HEK293 (cell line): ENCODE results near the gene ENTREP1.

Source experiments
- CTCF ChIP-seq: fragments of 450-650 bp; formaldehyde crosslinking; IDR thresholded peaks from 2 replicates; pipeline ENCODE4 v1.5.1; 2016; ENCODE audit warnings: missing biosample characterization, missing genetic modification characterization
- MZF1 ChIP-seq: fragments of 450-650 bp; formaldehyde crosslinking; IDR thresholded peaks from 2 replicates; pipeline ENCODE4 v1.5.1; 2017; ENCODE audit warnings: missing biosample characterization, missing genetic modification characterization, borderline replicate concordance
- ZBTB1 ChIP-seq: fragments of 450-650 bp; formaldehyde crosslinking; IDR thresholded peaks from 2 replicates; pipeline ENCODE4 v1.5.1; 2016; ENCODE audit warnings: missing biosample characterization, missing genetic modification characterization
- ZBTB49 ChIP-seq: fragments of 450-650 bp; formaldehyde crosslinking; IDR thresholded peaks from 2 replicates; pipeline ENCODE4 v1.5.1; 2016; ENCODE audit warnings: missing biosample characterization, missing genetic modification characterization, low read depth
- ZEB2 ChIP-seq: fragments of 450-650 bp; formaldehyde crosslinking; IDR thresholded peaks from 2 replicates; pipeline ENCODE4 v1.5.1; 2016; ENCODE audit warnings: missing biosample characterization, missing genetic modification characterization
- ZFP3 ChIP-seq: fragments of 450-650 bp; formaldehyde crosslinking; IDR thresholded peaks from 2 replicates; pipeline ENCODE4 v1.5.1; 2016; ENCODE audit warnings: low read depth, missing biosample characterization, missing genetic modification characterization
- ZFP37 ChIP-seq: fragments of 450-650 bp; formaldehyde crosslinking; IDR thresholded peaks from 2 replicates; pipeline ENCODE4 v1.5.1; 2016; ENCODE audit warnings: missing biosample characterization, missing genetic modification characterization
- ZFP41 ChIP-seq: fragments of 450-650 bp; formaldehyde crosslinking; IDR thresholded peaks from 2 replicates; pipeline ENCODE4 v1.5.1; 2016; ENCODE audit warnings: missing biosample characterization, missing genetic modification characterization, borderline replicate concordance
- ZNF23 ChIP-seq: fragments of 450-650 bp; formaldehyde crosslinking; IDR thresholded peaks from 2 replicates; pipeline ENCODE4 v1.5.1; 2016; ENCODE audit warnings: missing biosample characterization, missing genetic modification characterization, borderline replicate concordance
- ZNF274 ChIP-seq, 2 experiments: fragments of 200-500 bp in 1 of 2; fragments of 450-650 bp in 1 of 2; sonication (Bioruptor generic) in 1 of 2; formaldehyde crosslinking in 1 of 2; IDR thresholded peaks; 2 replicates each; pipeline versions ENCODE4 v1.5.1 to v1.6.1; 2014 to 2016; ENCODE audit warnings: borderline replicate concordance in 1 of 2, inconsistent platforms in 1 of 2, low read length in 1 of 2, missing biosample characterization in 1 of 2, missing genetic modification characterization in 1 of 2
- ZNF292 ChIP-seq: fragments of 450-650 bp; formaldehyde crosslinking; IDR thresholded peaks from 2 replicates; pipeline ENCODE4 v1.5.1; 2016; ENCODE audit warnings: low read depth, missing biosample characterization, missing genetic modification characterization, borderline replicate concordance
- ZNF416 ChIP-seq: fragments of 450-650 bp; formaldehyde crosslinking; IDR thresholded peaks from 2 replicates; pipeline ENCODE4 v1.5.1; 2016; ENCODE audit warnings: missing biosample characterization, missing genetic modification characterization
- ZNF510 ChIP-seq: fragments of 450-650 bp; formaldehyde crosslinking; IDR thresholded peaks from 2 replicates; pipeline ENCODE4 v1.5.1; 2018; ENCODE audit warnings: mild to moderate bottlenecking, missing genetic modification characterization, missing biosample characterization; ENCODE audit not compliant: insufficient replicate concordance

- TF ChIP-seq CTCF: no peak
- TF ChIP-seq ZNF292 (tag by site-specific recombination): no peak
- no peak for TF ChIP-seq ZFP3 (tag by site-specific recombination)
- no peak for TF ChIP-seq ZEB2
- TF ChIP-seq ZNF416 (tag by site-specific recombination): no peak
- TF ChIP-seq ZNF274 (IDR thresholded peaks at IDR 0.05; ENCODE audit: low read length): no peak
- TF ChIP-seq ZNF274 (tag by site-specific recombination; IDR thresholded peaks at IDR 0.05; ENCODE audit: borderline replicate concordance): no peak
- no peak for TF ChIP-seq ZNF510 (tag by site-specific recombination)
- TF ChIP-seq MZF1 (tag by site-specific recombination): no peak
- no peak for TF ChIP-seq ZFP41 (tag by site-specific recombination)
- no peak for TF ChIP-seq ZBTB49 (tag by site-specific recombination)
- no peak for TF ChIP-seq ZFP37 (tag by site-specific recombination)
- no peak for TF ChIP-seq ZNF23 (tag by site-specific recombination)
- TF ChIP-seq ZBTB1 (tag by site-specific recombination): no peak
These were observed 9.3 kb downstream of the ENTREP1 start for GRCh38 chr9:69334317-69334716.
